Upper lobe of left lung (tissue), 4 donors: ENCODE data around the gene MDC1.

Experiments
- CTCF ChIP-seq, 6 experiments: fragments of 450-650 bp in 4 of 6; fragments of 200-600 bp in 2 of 6; sonication (generic) in 2 of 6; IDR thresholded peaks; one replicate each; pipeline ENCODE4 v1.5.1; 2016 to 2019; ENCODE audit warnings: antibody characterized with exemption in 6 of 6
- EP300 ChIP-seq, 4 donors: sonication (generic); formaldehyde crosslinking; IDR thresholded peaks; one replicate each; pipeline ENCODE4 v1.5.1; 2017; ENCODE audit warnings: antibody characterized with exemption in 4 of 4, control low read depth in 2 of 4

DNA sequence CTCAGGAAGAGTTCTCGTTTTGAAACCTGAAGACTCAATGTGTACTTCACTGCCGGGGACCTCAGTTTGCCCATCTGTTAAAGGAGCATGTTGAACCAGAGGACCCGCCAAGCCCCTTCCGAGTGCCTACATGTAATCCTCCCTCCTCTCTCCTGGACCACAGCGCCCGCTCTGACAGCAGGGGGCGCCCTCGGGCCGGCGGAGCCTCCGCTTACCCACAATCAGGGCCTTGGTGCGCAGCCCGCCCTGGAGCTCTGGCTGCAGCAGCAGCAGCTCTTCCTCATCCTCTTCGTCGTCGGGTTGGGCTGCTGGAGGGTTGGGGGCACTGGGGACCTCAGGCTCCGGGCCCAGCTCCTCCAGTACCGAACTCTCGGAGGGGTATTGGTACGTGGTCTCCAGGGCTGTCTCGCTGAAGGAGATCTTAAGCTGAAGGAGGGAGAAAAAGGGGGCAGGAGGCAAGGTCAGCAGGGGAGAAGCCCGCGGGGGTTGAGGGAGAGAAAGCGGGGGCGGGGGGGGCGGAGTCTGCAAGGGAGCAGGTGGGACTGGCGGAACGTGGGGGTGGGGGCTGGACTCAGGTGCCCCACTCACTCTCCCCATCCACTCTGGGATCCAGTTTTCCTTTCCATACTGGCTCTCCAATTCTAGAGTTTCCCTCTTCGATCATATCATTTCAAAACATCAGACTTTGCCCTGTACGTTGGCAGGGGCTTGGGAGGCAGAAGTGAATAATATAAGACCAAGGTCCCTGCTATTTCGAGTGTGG lies 37.9 kb downstream of the MDC1 start:
- peak; percentile 91 to 97 (median 94) for TF ChIP-seq CTCF (IDR thresholded peaks at IDR 0.05)
- no peak for TF ChIP-seq EP300 (IDR thresholded peaks at IDR 0.05)
